Hepatocyte (in vitro differentiated cells): ENCODE data around the gene ANO7. TPM values are rescaled to one million over a fixed set of nuclear protein-coding genes. Genes with fewer than 3 reads are reported as not detected.

Source experiments
- DNase-seq: peaks from one replicate; pipeline ENCODE4 v3.0.0-alpha.2; 2016; ENCODE audit warnings: low spot score
- H2AFZ ChIP-seq: fragments of 200-600 bp; sonication (generic); 2 replicates; pipeline ENCODE4 v1.6.0; 2016; ENCODE audit warnings: antibody characterized with exemption, mild to moderate bottlenecking
- H3K27ac ChIP-seq: fragments of 200-600 bp; sonication (generic); 2 replicates; pipeline ENCODE4 v1.5.1; 2016; ENCODE audit warnings: mild to moderate bottlenecking
- H3K27me3 ChIP-seq: fragments of 200-600 bp; sonication (generic); 2 replicates; pipeline ENCODE4 v1.6.1; 2016
- H3K36me3 ChIP-seq: fragments of 200-600 bp; sonication (generic); replicated peaks from 2 replicates; pipeline ENCODE4 v1.5.1; 2016; ENCODE audit warnings: low read depth; ENCODE audit not compliant: insufficient read depth
- H3K4me1 ChIP-seq: fragments of 200-600 bp; sonication (generic); 2 replicates; pipeline ENCODE4 v1.5.1; 2016; ENCODE audit warnings: mild to moderate bottlenecking, moderate library complexity; ENCODE audit not compliant: insufficient read depth
- H3K4me2 ChIP-seq: fragments of 200-600 bp; sonication (generic); 2 replicates; pipeline ENCODE4 v1.6.0; 2016
- H3K4me3 ChIP-seq: fragments of 200-600 bp; sonication (generic); 2 replicates; pipeline ENCODE4 v1.5.1; 2016; ENCODE audit warnings: mild to moderate bottlenecking
- H3K79me2 ChIP-seq: fragments of 200-600 bp; sonication (generic); 2 replicates; pipeline ENCODE4 v1.6.0; 2017; ENCODE audit warnings: mild to moderate bottlenecking
- H3K9me2 ChIP-seq: fragments of 200-600 bp; sonication (generic); replicated peaks from 2 replicates; pipeline ENCODE4 v1.6.0; 2017; ENCODE audit warnings: mild to moderate bottlenecking; ENCODE audit not compliant: insufficient read depth
- H3K9me3 ChIP-seq: fragments of 200-600 bp; sonication (generic); 2 replicates; pipeline ENCODE4 v1.5.1; 2016; ENCODE audit warnings: low read depth, mild to moderate bottlenecking
- H4K20me1 ChIP-seq: fragments of 200-600 bp; sonication (generic); 2 replicates; pipeline ENCODE4 v1.6.0; 2016; ENCODE audit warnings: mild to moderate bottlenecking; ENCODE audit not compliant: insufficient read depth, poor library complexity, severe bottlenecking
- CTCF ChIP-seq: fragments of 200-600 bp; sonication (generic); IDR thresholded peaks from 2 replicates; pipeline ENCODE4 v1.5.1; 2016; ENCODE audit warnings: antibody characterized with exemption, mild to moderate bottlenecking; ENCODE audit not compliant: poor library complexity
- EZH2 ChIP-seq: fragments of 200-600 bp; sonication (generic); IDR thresholded peaks from 2 replicates; pipeline ENCODE4 v1.6.1; 2016; ENCODE audit warnings: antibody characterized with exemption, mild to moderate bottlenecking, borderline replicate concordance
- EZH2phosphoT487 ChIP-seq: fragments of 200-600 bp; sonication (generic); IDR thresholded peaks from one replicate; pipeline ENCODE4 v1.6.1; 2018; ENCODE audit warnings: antibody characterized with exemption, mild to moderate bottlenecking, low read depth, moderate library complexity; ENCODE audit not compliant: unreplicated experiment, severe bottlenecking
- WGBS: methylation state at CpG from one replicate; pipeline ENCODE4 v1.1.6; 2016; ENCODE audit warnings: low lambda C conversion rate; ENCODE audit errors: missing lambda C conversion rate; 5-methylcytosine and 5-hydroxymethylcytosine counted together
- polyA plus RNA-seq: library from polyadenylated mRNA; unstranded; fragments of >200 nt; fragmentation: Nextera tagmentation; extraction: Ambion mirVana; gene quantifications from 2 replicates; pipeline ENCODE4 v1.2.1, GENCODE V29; 2016
- total RNA-seq: library from RNA; depleted of rRNA; stranded (reverse); fragments of >200 nt; gene quantifications from 2 replicates; pipeline ENCODE4 v1.2.3, GENCODE V29; 2014

The ANO7 gene
- total and polyA plus RNA-seq, 2 experiments from 2014 or later: 1.00 to 1.4 TPM

DNA sequence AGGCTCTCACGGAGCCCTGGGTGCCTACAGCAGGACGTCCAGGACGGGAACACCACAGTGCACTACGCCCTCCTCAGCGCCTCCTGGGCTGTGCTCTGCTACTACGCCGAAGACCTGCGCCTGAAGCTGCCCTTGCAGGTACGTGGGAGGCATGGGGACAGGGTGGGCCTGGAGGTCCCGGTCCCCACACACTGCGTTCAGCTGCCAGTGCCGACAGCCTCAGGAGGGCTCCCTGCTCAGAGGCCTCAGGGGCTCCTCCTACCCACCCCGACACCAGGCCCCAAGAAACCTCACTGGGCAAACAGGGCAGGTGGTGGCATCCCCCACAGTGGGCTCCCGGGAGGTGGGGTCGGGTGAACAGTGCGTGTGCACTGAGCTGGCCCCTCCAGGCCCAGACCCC, 10.8 kb downstream of the ANO7 start:
- WGBS: 88% methylated on average over 16 of the region's 16 CpGs
- no peak overlapping the region for H3K4me3 ChIP-seq
- H3K27me3 ChIP-seq: no peaks in the 10 kb centered on the region
- H3K9me2 ChIP-seq: no peaks in the 10 kb centered on the region
- H3K4me2 ChIP-seq: no peak overlapping the region
- TF ChIP-seq EZH2: no peak
- TF ChIP-seq EZH2phosphoT487: no peak
- no peak for TF ChIP-seq CTCF
- H3K9me3 ChIP-seq: no peaks in the 10 kb centered on the region
- no peaks in the 10 kb centered on the region for H3K4me1 ChIP-seq
- H3K79me2 ChIP-seq: no peaks in the 10 kb centered on the region
- H4K20me1 ChIP-seq: no peaks in the 10 kb centered on the region
- H3K27ac ChIP-seq: no peak overlapping the region
- H3K36me3 ChIP-seq: no peaks in the 10 kb centered on the region
- no peak overlapping the region for H2AFZ ChIP-seq
- DNase-seq: no peak

GRCh38 chr2:241199897-241200821, 11.7 kb downstream of the ANO7 start:
- TF ChIP-seq CTCF (no peak), EZH2 (no peak), EZH2phosphoT487 (no peak)
- Histone ChIP-seq H3K4me3 (no peak overlapping the region), H3K36me3 (no peaks in the 10 kb centered on the region), H2AFZ (no peak overlapping the region), H4K20me1 (no peaks in the 10 kb centered on the region), H3K79me2 (no peaks in the 10 kb centered on the region), H3K9me2 (no peaks in the 10 kb centered on the region), H3K4me2 (no peak overlapping the region), H3K27ac (no peak overlapping the region), H3K4me1 (no peaks in the 10 kb centered on the region), H3K9me3 (no peaks in the 10 kb centered on the region), H3K27me3 (no peaks in the 10 kb centered on the region)
- DNase-seq: no peak
- 90% methylated on average over 41 of the region's 42 CpGs for WGBS

GRCh38 chr2:241200822-241201395, 12.4 kb downstream of the ANO7 start:
- no peak for DNase-seq
- H2AFZ ChIP-seq: no peak overlapping the region
- H3K4me3 ChIP-seq: no peak overlapping the region
- TF ChIP-seq EZH2phosphoT487 (no peak), EZH2 (no peak), CTCF (no peak)
- H3K27ac ChIP-seq: no peak overlapping the region
- no peaks in the 10 kb centered on the region for H3K79me2 ChIP-seq
- no peaks in the 10 kb centered on the region for H3K9me3 ChIP-seq
- no peak overlapping the region for H3K4me2 ChIP-seq
- no peaks in the 10 kb centered on the region for H3K27me3 ChIP-seq
- H3K4me1 ChIP-seq: no peaks in the 10 kb centered on the region
- no peaks in the 10 kb centered on the region for H4K20me1 ChIP-seq
- no peaks in the 10 kb centered on the region for H3K36me3 ChIP-seq
- no peaks in the 10 kb centered on the region for H3K9me2 ChIP-seq
- 90% methylated on average over 14 of the region's 21 CpGs for WGBS
